Suprapubic skin (tissue), 4 donors: ENCODE measurements around the gene NFIB. TPM values are rescaled to one million over a fixed set of nuclear protein-coding genes. Genes with fewer than 3 reads are reported as not detected.

Source experiments
- DNase-seq, 2 donors: peaks; one replicate each; pipeline ENCODE4 v3.0.0-alpha.2; 2019; ENCODE audit warnings: low spot score in 2 of 2
- H3K27ac ChIP-seq: fragments of 200-600 bp; sonication (generic); one replicate; pipeline ENCODE4 v1.5.1; 2019
- H3K27me3 ChIP-seq: fragments of 200-600 bp; sonication (generic); one replicate; pipeline ENCODE4 v1.5.1; 2019
- H3K36me3 ChIP-seq: fragments of 200-600 bp; sonication (generic); one replicate; pipeline ENCODE4 v1.5.1; 2019
- H3K4me1 ChIP-seq: fragments of 200-600 bp; sonication (generic); one replicate; pipeline ENCODE4 v1.5.1; 2019
- H3K4me3 ChIP-seq: fragments of 200-600 bp; sonication (generic); one replicate; pipeline ENCODE4 v1.5.1; 2019; ENCODE audit warnings: mild to moderate bottlenecking
- H3K9me3 ChIP-seq: fragments of 200-600 bp; sonication (generic); one replicate; pipeline ENCODE4 v1.5.1; 2019
- CTCF ChIP-seq, 2 donors: fragments of 200-600 bp in 1 of 2; fragments of 450-650 bp in 1 of 2; sonication (generic) in 1 of 2; IDR thresholded peaks; one replicate each; pipeline ENCODE4 v1.5.1; 2016 to 2019; ENCODE audit warnings: antibody characterized with exemption in 2 of 2, mild to moderate bottlenecking in 1 of 2, moderate library complexity in 1 of 2
- EP300 ChIP-seq: sonication (generic); formaldehyde crosslinking; IDR thresholded peaks from one replicate; pipeline ENCODE4 v1.6.1; 2017; ENCODE audit warnings: antibody characterized with exemption
- POLR2A ChIP-seq, 2 donors: fragments of 450-650 bp; IDR thresholded peaks; one replicate each; pipeline ENCODE4 v1.6.1; 2017; ENCODE audit warnings: antibody characterized with exemption in 2 of 2, mild to moderate bottlenecking in 2 of 2, moderate library complexity in 2 of 2
- POLR2AphosphoS5 ChIP-seq, 3 donors: sonication (generic); formaldehyde crosslinking; IDR thresholded peaks; one replicate each; pipeline ENCODE4 v1.6.1; 2017; ENCODE audit warnings: antibody characterized with exemption in 3 of 3
- WGBS: methylation state at CpG from one replicate; pipeline ENCODE4 v1.1.5; 2018; 5-methylcytosine and 5-hydroxymethylcytosine counted together
- total RNA-seq, 4 donors: library from RNA; depleted of rRNA; stranded (reverse); fragments of >200 nt; gene quantifications; one replicate each; pipeline ENCODE4 v1.1.0, GENCODE V29; 2016

Gene NFIB
- total RNA-seq, 4 donors from 2014 or later: 90.4 to 204 (median 112) TPM

- DNase-seq: no peak
- peaks cover 64% of the 10 kb centered on the region for H3K4me1 ChIP-seq
- H3K4me3 ChIP-seq: no peak overlapping the region
- 86% methylated on average over 1 of the region's 1 CpG for WGBS
- no peaks in the 10 kb centered on the region for H3K9me3 ChIP-seq
- no peaks in the 10 kb centered on the region for H3K27me3 ChIP-seq
- H3K36me3 ChIP-seq: no peaks in the 10 kb centered on the region
- TF ChIP-seq EP300: no peak
- no peak for TF ChIP-seq POLR2A (IDR thresholded peaks at IDR 0.05)
- TF ChIP-seq POLR2AphosphoS5 (IDR thresholded peaks at IDR 0.05): no peak
- TF ChIP-seq CTCF (IDR thresholded peaks at IDR 0.05): no peak
- H3K27ac ChIP-seq: no peak overlapping the region
Observed at GRCh38 chr9:14186096-14186495, 127.8 kb downstream of the NFIB start.

- H3K9me3 ChIP-seq: no peaks in the 10 kb centered on the region
- no peak for TF ChIP-seq EP300
- no peak for TF ChIP-seq POLR2A (IDR thresholded peaks at IDR 0.05)
- no peak for TF ChIP-seq POLR2AphosphoS5 (IDR thresholded peaks at IDR 0.05)
- TF ChIP-seq CTCF (IDR thresholded peaks at IDR 0.05): no peak
- peaks cover 65% of the 10 kb centered on the region for H3K4me1 ChIP-seq
- no peak overlapping the region for H3K27ac ChIP-seq
- WGBS: 95% methylated on average over 2 of the region's 2 CpGs
- no peak overlapping the region for H3K4me3 ChIP-seq
- no peaks in the 10 kb centered on the region for H3K27me3 ChIP-seq
- no peaks in the 10 kb centered on the region for H3K36me3 ChIP-seq
- no peak for DNase-seq
Observed at GRCh38 chr9:14185016-14185415, 128.9 kb downstream of the NFIB start.

GRCh38 chr9:14183001-14183400 lies 130.9 kb downstream of the NFIB start:
- Histone ChIP-seq H3K4me3 (no peak overlapping the region), H3K27me3 (no peaks in the 10 kb centered on the region), H3K9me3 (no peaks in the 10 kb centered on the region), H3K4me1 (peaks cover 63% of the 10 kb centered on the region), H3K27ac (no peak overlapping the region), H3K36me3 (no peaks in the 10 kb centered on the region)
- 77% methylated on average over 1 of the region's 1 CpG for WGBS
- DNase-seq: no peak
- TF ChIP-seq POLR2AphosphoS5 (IDR thresholded peaks at IDR 0.05): no peak
- no peak for TF ChIP-seq EP300
- TF ChIP-seq POLR2A (IDR thresholded peaks at IDR 0.05): no peak
- TF ChIP-seq CTCF (IDR thresholded peaks at IDR 0.05): no peak

- Histone ChIP-seq H3K9me3 (no peaks in the 10 kb centered on the region), H3K36me3 (no peaks in the 10 kb centered on the region), H3K4me3 (peak overlapping the region; percentile 26), H3K27me3 (no peaks in the 10 kb centered on the region), H3K4me1 (peaks cover 49% of the 10 kb centered on the region), H3K27ac (peak overlapping the region; percentile 71)
- no peak for TF ChIP-seq POLR2AphosphoS5 (IDR thresholded peaks at IDR 0.05)
- no peak for TF ChIP-seq EP300
- no peak for TF ChIP-seq POLR2A (IDR thresholded peaks at IDR 0.05)
- TF ChIP-seq CTCF (IDR thresholded peaks at IDR 0.05): no peak
- no peak for DNase-seq
- 13% methylated on average over 3 of the region's 3 CpGs for WGBS
Observed at GRCh38 chr9:14180960-14181537, 132.9 kb downstream of the NFIB start.

GRCh38 chr9:14180093-14180959 lies 133.6 kb downstream of the NFIB start:
- DNase-seq: no peak
- peaks cover 44% of the 10 kb centered on the region for H3K4me1 ChIP-seq
- peak overlapping the region; percentile 71 for H3K27ac ChIP-seq
- peak overlapping the region; percentile 26 for H3K4me3 ChIP-seq
- no peaks in the 10 kb centered on the region for H3K27me3 ChIP-seq
- no peak for TF ChIP-seq CTCF (IDR thresholded peaks at IDR 0.05)
- TF ChIP-seq POLR2A (IDR thresholded peaks at IDR 0.05): no peak
- no peak for TF ChIP-seq POLR2AphosphoS5 (IDR thresholded peaks at IDR 0.05)
- TF ChIP-seq EP300: no peak
- H3K9me3 ChIP-seq: no peaks in the 10 kb centered on the region
- WGBS: 39% methylated on average over 11 of the region's 11 CpGs
- no peaks in the 10 kb centered on the region for H3K36me3 ChIP-seq
